ENCODE measurements around the gene SAMD1. TPM values are rescaled to one million over a fixed set of nuclear protein-coding genes. Genes with fewer than 3 reads are reported as not detected.
A peak's percentile ranks its signal among the peaks of the same experiment; 100 is the strongest.

Gene SAMD1
- total RNA-seq, 3 donors from 2014 or later: 10.8 to 15.4 (median 14.2) TPM

DNA sequence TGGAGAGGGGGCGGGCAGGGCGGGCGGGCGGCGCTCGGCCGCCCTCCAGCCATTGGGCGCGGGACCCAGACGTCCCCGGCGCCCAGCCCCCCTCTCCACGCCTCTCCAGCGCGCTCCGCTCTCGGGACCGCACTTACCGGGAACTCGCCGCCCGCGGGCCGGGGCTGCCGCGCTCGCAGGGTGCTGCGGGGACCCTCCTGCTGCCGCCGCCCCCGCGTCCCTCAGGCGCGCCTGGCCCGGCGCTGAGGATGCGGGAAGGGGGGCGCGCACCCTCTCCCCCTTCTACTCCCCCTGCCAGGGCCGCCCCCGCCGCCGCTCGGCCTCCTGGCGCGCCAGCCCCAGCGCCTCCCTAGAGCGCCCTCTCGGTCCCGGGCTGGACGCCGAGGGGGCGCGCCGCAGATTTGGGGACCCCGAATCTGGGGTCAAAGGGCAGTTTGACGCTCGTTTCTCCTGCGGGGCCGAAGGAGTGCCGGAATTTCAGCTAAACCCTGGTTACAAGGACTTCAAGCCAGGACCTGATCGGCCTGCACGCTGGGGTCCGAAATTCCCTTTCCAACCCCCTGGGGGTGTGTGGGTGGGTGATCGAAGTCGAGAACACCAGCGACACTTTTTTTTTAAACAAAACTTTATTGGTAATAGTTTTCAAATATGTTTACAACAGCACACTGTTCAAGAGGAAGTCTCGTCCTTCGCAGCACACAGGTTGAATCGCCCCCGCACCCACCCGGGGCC is 696 bp upstream of the SAMD1 start:
- DNase-seq (ENCODE audit: low spot score in 2 of 2): peak in 1 of 2 donors; percentile 49
- Histone ChIP-seq H3K4me3 (peak overlapping the region; percentile 69 to 90 (median 87)), H3K4me1 (no peaks in the 10 kb centered on the region)

DNA sequence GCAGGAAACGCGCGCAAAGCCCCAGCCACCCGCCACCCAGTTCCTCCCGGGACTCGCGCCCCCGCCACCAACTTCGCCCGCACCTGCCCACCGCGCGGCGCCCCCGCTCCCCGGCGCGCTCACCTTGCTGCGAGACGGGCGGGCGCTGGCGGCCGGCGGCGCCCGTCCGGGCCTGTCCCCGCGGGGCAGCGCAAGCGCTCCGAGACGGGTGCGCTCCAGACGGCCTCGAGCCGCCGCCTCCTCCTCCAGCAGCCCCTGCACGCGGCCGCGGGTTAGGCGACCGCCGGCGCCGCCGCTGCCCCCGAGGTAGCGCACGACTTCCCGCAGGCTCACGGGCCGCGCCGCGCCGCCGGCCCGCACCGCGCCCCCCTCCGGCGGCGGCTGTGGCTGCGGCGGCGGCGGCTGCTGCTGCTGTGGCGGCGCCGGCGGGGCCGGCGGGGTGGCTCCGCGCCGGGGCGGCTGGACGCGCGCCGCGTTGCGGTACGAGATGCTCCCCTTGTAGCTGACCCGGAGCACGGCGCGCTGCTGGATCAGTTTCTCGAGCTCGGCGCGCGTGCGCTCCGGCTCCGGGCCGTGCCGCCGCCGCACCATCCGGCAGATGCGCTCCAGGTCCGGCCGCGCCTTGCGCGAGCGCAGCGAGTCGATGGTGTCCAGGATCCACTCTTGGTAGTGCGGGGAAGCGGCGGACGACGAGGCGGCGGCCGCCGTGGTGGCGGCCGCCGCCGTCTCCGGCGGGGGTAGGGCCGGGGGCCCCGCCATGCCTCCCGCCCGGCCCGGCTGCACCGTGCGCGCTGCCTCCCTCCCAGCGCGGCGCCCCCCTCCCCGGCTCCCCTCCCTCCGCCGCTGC is 666 bp downstream of the SAMD1 start:
- no peaks in the 10 kb centered on the region for H3K27me3 ChIP-seq
- H3K36me3 ChIP-seq: no peaks in the 10 kb centered on the region
- H3K4me3 ChIP-seq: peak overlapping the region; percentile 69 to 90 (median 87)
- no peak for TF ChIP-seq POLR2A (IDR thresholded peaks at IDR 0.05)
- TF ChIP-seq, protein P1, sequence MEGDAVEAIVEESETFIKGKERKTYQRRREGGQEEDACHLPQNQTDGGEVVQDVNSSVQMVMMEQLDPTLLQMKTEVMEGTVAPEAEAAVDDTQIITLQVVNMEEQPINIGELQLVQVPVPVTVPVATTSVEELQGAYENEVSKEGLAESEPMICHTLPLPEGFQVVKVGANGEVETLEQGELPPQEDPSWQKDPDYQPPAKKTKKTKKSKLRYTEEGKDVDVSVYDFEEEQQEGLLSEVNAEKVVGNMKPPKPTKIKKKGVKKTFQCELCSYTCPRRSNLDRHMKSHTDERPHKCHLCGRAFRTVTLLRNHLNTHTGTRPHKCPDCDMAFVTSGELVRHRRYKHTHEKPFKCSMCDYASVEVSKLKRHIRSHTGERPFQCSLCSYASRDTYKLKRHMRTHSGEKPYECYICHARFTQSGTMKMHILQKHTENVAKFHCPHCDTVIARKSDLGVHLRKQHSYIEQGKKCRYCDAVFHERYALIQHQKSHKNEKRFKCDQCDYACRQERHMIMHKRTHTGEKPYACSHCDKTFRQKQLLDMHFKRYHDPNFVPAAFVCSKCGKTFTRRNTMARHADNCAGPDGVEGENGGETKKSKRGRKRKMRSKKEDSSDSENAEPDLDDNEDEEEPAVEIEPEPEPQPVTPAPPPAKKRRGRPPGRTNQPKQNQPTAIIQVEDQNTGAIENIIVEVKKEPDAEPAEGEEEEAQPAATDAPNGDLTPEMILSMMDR (IDR thresholded peaks at IDR 0.05): peak in 1 of 3 donors; percentile 16
- no peaks in the 10 kb centered on the region for H3K4me1 ChIP-seq
- H3K9me3 ChIP-seq: peaks cover 8 to 11% of the 10 kb centered on the region in 2 donors
- peak overlapping the region; percentile 40 to 65 for H3K27ac ChIP-seq
- DNase-seq (ENCODE audit: low spot score in 2 of 2): no peak
- intact Hi-C loops (cut with DNase I; ENCODE audit: low total_unique reads): loop anchor here (2.0 kb wide), 1 partner anchor 53 kb away; no protein-coding TSS in a partner anchor

More for the DNA sequence above, 696 bp upstream of the SAMD1 start:
- H3K9me3 ChIP-seq: peaks cover 8 to 11% of the 10 kb centered on the region in 2 donors
- H3K27me3 ChIP-seq: no peaks in the 10 kb centered on the region
- peak overlapping the region; percentile 91 to 97 for H3K27ac ChIP-seq
- TF ChIP-seq POLR2AphosphoS5 (IDR thresholded peaks at IDR 0.05) (peak in 1 of 3 donors; percentile 63), POLR2A (IDR thresholded peaks at IDR 0.05) (no peak)
- TF ChIP-seq, protein P1 (IDR thresholded peaks at IDR 0.05): peak in 1 of 3 donors; percentile 10
- no peaks in the 10 kb centered on the region for H3K36me3 ChIP-seq
- intact Hi-C loops (cut with DNase I; ENCODE audit: low total_unique reads): no loop called here

DNA sequence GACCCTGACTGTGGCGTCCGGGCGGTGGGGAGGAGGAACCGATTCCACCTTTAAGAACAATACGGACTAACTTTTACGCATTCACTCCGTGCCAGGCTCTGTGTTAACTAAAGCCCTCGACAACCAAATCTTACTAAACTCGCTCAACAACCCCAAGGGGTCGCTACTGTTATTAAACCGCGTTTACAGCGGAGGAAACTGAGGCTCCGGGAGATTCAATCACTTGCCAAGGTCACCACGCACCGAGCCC is 1.2 kb downstream of the SAMD1 start:
- H3K27ac ChIP-seq: peak overlapping the region; percentile 40 to 65
- no peak for DNase-seq (ENCODE audit: low spot score in 2 of 2)
- intact Hi-C loops (cut with DNase I; ENCODE audit: low total_unique reads): loop anchor here (2.0 kb wide), 1 partner anchor 53 kb away; no protein-coding TSS in a partner anchor
- H3K9me3 ChIP-seq: peaks cover 8 to 11% of the 10 kb centered on the region in 2 donors
- H3K4me1 ChIP-seq: no peaks in the 10 kb centered on the region
- no peaks in the 10 kb centered on the region for H3K27me3 ChIP-seq
- TF ChIP-seq POLR2AphosphoS5 (IDR thresholded peaks at IDR 0.05) (no peak), POLR2A (IDR thresholded peaks at IDR 0.05) (no peak)
- TF ChIP-seq, protein P1 (IDR thresholded peaks at IDR 0.05): no peak
- H3K4me3 ChIP-seq: peak overlapping the region; percentile 69 to 90 (median 87)
- no peaks in the 10 kb centered on the region for H3K36me3 ChIP-seq

DNA sequence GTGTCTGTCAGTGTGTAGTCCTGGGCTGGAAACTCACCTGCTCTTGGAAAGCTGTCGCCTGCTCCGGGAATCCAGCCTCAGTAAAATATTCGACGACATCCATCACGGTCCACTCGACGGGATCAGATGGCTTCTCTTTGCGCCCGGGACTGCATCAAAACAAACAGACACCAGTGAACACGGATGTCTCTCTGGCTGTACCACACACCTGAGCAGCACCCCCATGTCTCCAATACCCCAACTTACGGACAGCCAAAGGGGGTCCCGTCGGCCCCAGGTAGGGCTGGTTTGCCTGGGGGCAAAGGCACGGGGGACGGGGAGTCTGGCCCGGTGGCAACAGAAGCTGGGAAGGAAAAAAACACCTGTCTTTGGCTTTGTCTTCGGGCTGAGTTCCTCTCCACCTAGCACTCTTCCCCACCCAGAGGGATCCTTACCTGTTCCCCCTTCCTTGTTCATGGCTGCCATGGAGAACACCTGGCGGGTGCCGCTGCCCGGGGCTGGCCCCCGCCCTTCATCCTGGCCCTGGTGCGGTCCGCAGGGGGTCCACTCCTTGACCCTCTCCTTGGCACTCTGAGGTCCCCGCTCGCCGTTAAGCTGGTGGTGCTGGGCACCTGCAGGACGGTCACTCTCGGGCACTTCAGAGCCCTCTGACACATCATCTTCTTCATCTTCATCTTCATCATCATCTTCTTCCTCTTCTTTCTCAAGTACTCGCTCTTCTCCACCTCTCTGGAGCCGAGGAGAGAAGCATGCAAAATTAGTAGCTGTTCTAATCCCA is 1.7 kb downstream of the SAMD1 start:
- Histone ChIP-seq H3K4me1 (no peaks in the 10 kb centered on the region), H3K27ac (no peak overlapping the region), H3K27me3 (no peaks in the 10 kb centered on the region), H3K4me3 (peak overlapping the region in 2 of 3 donors; percentile 87 to 90), H3K36me3 (no peaks in the 10 kb centered on the region), H3K9me3 (peaks cover 8 to 11% of the 10 kb centered on the region in 2 donors)
- DNase-seq (ENCODE audit: low spot score in 2 of 2): no peak
- intact Hi-C loops (cut with DNase I; ENCODE audit: low total_unique reads): loop anchor here (2.0 kb wide), 1 partner anchor 54 kb away; no protein-coding TSS in a partner anchor
- TF ChIP-seq POLR2A (IDR thresholded peaks at IDR 0.05) (no peak), POLR2AphosphoS5 (IDR thresholded peaks at IDR 0.05) (no peak)
- TF ChIP-seq, protein P1 (IDR thresholded peaks at IDR 0.05): no peak

Measured in breast epithelium (tissue), 4 donors.